K562 (cell line): ENCODE data around the gene LITAF.

Experiments used
- BACH1 ChIP-seq: fragments of 200-800 bp; sonication (Bioruptor generic); IDR thresholded peaks from 2 replicates; pipeline ENCODE4 v1.6.1; 2016; ENCODE audit warnings: missing genetic modification characterization, missing compliant biosample characterization
- CCAR2 ChIP-seq: fragments of 200-400 bp; formaldehyde crosslinking; IDR thresholded peaks from 2 replicates; pipeline ENCODE4 v1.6.1; 2017; ENCODE audit warnings: mild to moderate bottlenecking, low read depth, low read length
- CHD2 ChIP-seq: IDR thresholded peaks from 2 replicates; pipeline ENCODE4 v1.6.1; 2011; ENCODE audit warnings: low read depth, low read length
- CTCF ChIP-seq, 3 experiments: IDR thresholded peaks in 2 of 3; conservative IDR thresholded peaks in 1 of 3; 2 replicates each; pipeline ENCODE4 v1.5.1; 2011 to 2012; ENCODE audit warnings: low read length in 3 of 3, mild to moderate bottlenecking in 3 of 3, control low read depth in 2 of 3, improper control_type of control experiment in 1 of 3, inconsistent platforms in 1 of 3, low read depth in 1 of 3, mixed read lengths in 1 of 3, moderate library complexity in 1 of 3; ENCODE audit not compliant: insufficient read depth in 2 of 3
- EZH2 ChIP-seq: IDR thresholded peaks from 2 replicates; pipeline ENCODE4 v1.6.1; 2012; ENCODE audit warnings: low read depth, mild to moderate bottlenecking, inconsistent platforms, low read length, borderline replicate concordance
- GABPB1 ChIP-seq: sonication (generic); formaldehyde crosslinking; IDR thresholded peaks from 2 replicates; pipeline ENCODE4 v1.8.0; 2022; ENCODE audit warnings: mild to moderate bottlenecking, missing genetic modification reagents
- GTF2F1 ChIP-seq: IDR thresholded peaks from 2 replicates; pipeline ENCODE4 v1.6.1; 2011; ENCODE audit warnings: low read depth, low read length, improper control_type of control experiment
- HMGN3 ChIP-seq: IDR thresholded peaks from 2 replicates; pipeline ENCODE4 v1.6.1; 2011; ENCODE audit warnings: borderline replicate concordance, low read depth, mild to moderate bottlenecking, mixed read lengths, low read length; ENCODE audit not compliant: insufficient read length; ENCODE audit errors: extremely low read depth
- KLF10 ChIP-seq: fragments of 250-450 bp; sonication (Bioruptor Pico); IDR thresholded peaks from 2 replicates; pipeline ENCODE4 v1.6.1; 2021; ENCODE audit warnings: matching md5 sums
- MAZ ChIP-seq, 2 experiments: fragments of 450-650 bp in 1 of 2; sonication (generic) in 1 of 2; formaldehyde crosslinking; IDR thresholded peaks in 1 of 2; conservative IDR thresholded peaks in 1 of 2; 2 replicates each; pipeline versions ENCODE4 v1.4.0 to v1.5.0; 2020; ENCODE audit warnings: mild to moderate bottlenecking in 1 of 2, missing genetic modification reagents in 1 of 2
- NBN ChIP-seq: fragments of 450-650 bp; IDR thresholded peaks from 2 replicates; pipeline ENCODE4 v1.6.1; 2016; ENCODE audit warnings: low read depth, mild to moderate bottlenecking
- RAD21 ChIP-seq, 2 experiments: fragments of 250-450 bp in 1 of 2; fragments of 450-650 bp in 1 of 2; sonication (Bioruptor Pico) in 1 of 2; formaldehyde crosslinking in 1 of 2; IDR thresholded peaks in 1 of 2; conservative IDR thresholded peaks in 1 of 2; 2 replicates each; pipeline versions ENCODE4 v1.4.0 to v1.8.0; 2020 to 2022; ENCODE audit warnings: mild to moderate bottlenecking in 2 of 2, moderate library complexity in 1 of 2
- STAT6 ChIP-seq: sonication (generic); formaldehyde crosslinking; IDR thresholded peaks from 2 replicates; pipeline ENCODE4 v1.8.1; 2023; ENCODE audit warnings: mild to moderate bottlenecking, missing genetic modification reagents
- ZNF778 ChIP-seq: fragments of 450-650 bp; formaldehyde crosslinking; IDR thresholded peaks from 2 replicates; pipeline ENCODE4 v1.4.0; 2020; ENCODE audit warnings: mild to moderate bottlenecking, moderate library complexity

- TF ChIP-seq HMGN3 (no peak), BACH1 (no peak), GTF2F1 (no peak), EZH2 (no peak), GABPB1 (CRISPR knock-in tag) (no peak), MAZ (CRISPR knock-in tag; conservative IDR thresholded peaks at IDR 0.05 in 1 of 2, IDR thresholded peaks at IDR 0.05 in 1 of 2) (no peak), CTCF (IDR thresholded peaks at IDR 0.05 in 2 of 3, conservative IDR thresholded peaks at IDR 0.05 in 1 of 3; ENCODE audit: insufficient read depth in 2 of 3, low read depth in 1 of 3, low read length in 3 of 3) (no peak), KLF10 (CRISPR knock-in tag) (no peak), STAT6 (CRISPR knock-in tag) (no peak), CCAR2 (no peak), CHD2 (no peak), ZNF778 (CRISPR knock-in tag) (no peak), NBN (no peak), RAD21 (CRISPR knock-in tag; conservative IDR thresholded peaks at IDR 0.05 in 1 of 2, IDR thresholded peaks at IDR 0.05 in 1 of 2) (no peak)
Measured at GRCh38 chr16:11582157-11582814, 4.4 kb downstream of the LITAF start.
